NB4 (cell line): Measurements from ENCODE around the gene TPM1.

Source experiments
- DNase-seq: peaks from one replicate; pipeline ENCODE4 v3.0.0; 2010; ENCODE audit warnings: low read depth
- H3K4me3 ChIP-seq: one replicate; pipeline ENCODE4 v1.5.1; 2011; ENCODE audit warnings: mild to moderate bottlenecking, low read depth, low read length, moderate library complexity
- CTCF ChIP-seq: IDR thresholded peaks from one replicate; pipeline ENCODE4 v1.5.1; 2012; ENCODE audit warnings: low read depth, low read length
- MYC ChIP-seq: IDR thresholded peaks from 2 replicates; pipeline ENCODE4 v1.6.1; 2011; ENCODE audit warnings: low read depth, low read length
- POLR2A ChIP-seq: IDR thresholded peaks from 2 replicates; pipeline ENCODE4 v1.6.1; 2011; ENCODE audit warnings: mild to moderate bottlenecking; ENCODE audit not compliant: insufficient read length; ENCODE audit errors: extremely low read depth
- TF ChIP-seq, protein P1 (sequence below): IDR thresholded peaks from 2 replicates; pipeline ENCODE4 v1.6.1; 2011; ENCODE audit warnings: low read depth, low read length

TPM1 gene

GRCh38 chr15:63107895-63108546 lies 65.5 kb downstream of the TPM1 start:
- DNase-seq: no peak
- H3K4me3 ChIP-seq: no peak overlapping the region
- TF ChIP-seq POLR2A: no peak
- TF ChIP-seq CTCF: no peak
- no peak for TF ChIP-seq MYC
- TF ChIP-seq, protein P1, sequence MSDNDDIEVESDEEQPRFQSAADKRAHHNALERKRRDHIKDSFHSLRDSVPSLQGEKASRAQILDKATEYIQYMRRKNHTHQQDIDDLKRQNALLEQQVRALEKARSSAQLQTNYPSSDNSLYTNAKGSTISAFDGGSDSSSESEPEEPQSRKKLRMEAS: no peak

DNA sequence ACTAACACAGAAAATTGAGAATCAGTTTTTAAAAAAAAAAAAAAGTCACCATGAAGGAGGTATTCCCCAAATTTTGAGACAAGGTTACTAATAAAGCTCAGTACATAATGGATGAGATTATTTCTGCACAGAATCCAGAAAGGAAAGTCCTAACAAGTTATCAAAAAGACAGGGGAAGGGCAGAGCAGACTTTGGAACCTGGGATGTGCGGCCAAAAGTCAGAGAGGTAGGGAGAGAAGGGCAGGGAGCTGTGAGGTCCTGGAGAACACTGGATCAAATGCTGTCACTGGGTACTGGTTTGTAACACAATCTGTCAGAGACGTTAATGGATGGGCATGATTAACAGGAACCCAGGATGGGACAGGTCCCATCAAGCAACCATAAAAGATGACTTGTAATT lies 67.0 kb downstream of the TPM1 start:
- H3K4me3 ChIP-seq: no peak overlapping the region
- no peak for TF ChIP-seq POLR2A
- no peak for TF ChIP-seq CTCF
- TF ChIP-seq, protein P1: no peak
- TF ChIP-seq MYC: no peak
- no peak for DNase-seq

GRCh38 chr15:63109920-63110319 lies 67.4 kb downstream of the TPM1 start:
- TF ChIP-seq, protein P1: no peak
- TF ChIP-seq POLR2A (no peak), MYC (no peak)
- no peak overlapping the region for H3K4me3 ChIP-seq
- no peak for DNase-seq

- no peak for DNase-seq
- H3K4me3 ChIP-seq: no peak overlapping the region
- TF ChIP-seq POLR2A (no peak), CTCF (no peak), MYC (no peak)
- TF ChIP-seq, protein P1: no peak
These were observed 68.0 kb downstream of the TPM1 start for GRCh38 chr15:63110428-63111026.

DNA sequence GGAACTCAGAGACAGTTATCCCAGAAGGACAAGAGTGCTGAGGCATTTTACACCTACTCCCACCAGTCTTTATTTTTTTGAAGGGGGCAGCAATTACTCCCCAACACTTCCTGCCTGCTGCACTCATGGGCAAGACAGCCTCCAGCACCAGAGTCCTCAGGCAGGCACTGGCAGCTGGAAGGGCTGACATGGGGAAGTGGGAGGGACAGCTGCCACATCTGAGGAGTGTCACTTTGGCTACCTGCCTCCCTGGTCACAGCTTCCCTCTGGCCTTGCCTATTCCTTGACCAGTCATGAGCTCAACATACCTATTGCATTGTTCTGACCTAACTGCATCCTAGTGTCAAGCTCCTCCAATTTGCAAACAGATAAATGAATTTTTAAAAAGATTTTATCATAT lies 68.9 kb downstream of the TPM1 start:
- TF ChIP-seq POLR2A: no peak
- TF ChIP-seq, protein P1: no peak
- TF ChIP-seq MYC: no peak
- TF ChIP-seq CTCF: no peak
- peak; percentile 22 for DNase-seq
- no peak overlapping the region for H3K4me3 ChIP-seq

DNA sequence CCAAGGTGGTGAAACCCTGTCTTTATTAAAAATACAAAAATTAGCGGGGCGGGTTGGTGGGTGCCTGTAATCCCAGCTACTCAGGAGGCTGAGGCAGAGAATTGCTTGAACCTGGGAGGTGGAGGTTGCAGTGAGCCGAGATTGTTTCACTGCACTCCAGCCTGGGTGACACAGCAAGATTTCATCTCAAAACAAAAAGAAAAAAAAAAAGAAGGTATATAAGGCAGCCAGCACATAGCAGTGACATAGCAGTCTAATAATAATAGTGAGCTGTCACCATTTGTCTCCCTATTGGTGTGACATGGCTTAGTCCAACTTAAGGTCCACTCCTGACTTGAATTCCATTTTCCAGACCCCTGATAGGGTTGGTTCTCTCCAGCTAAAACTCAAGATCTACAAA lies 70.3 kb downstream of the TPM1 start:
- TF ChIP-seq, protein P1: no peak
- no peak for TF ChIP-seq MYC
- no peak overlapping the region for H3K4me3 ChIP-seq
- DNase-seq: no peak

- H3K4me3 ChIP-seq: no peak overlapping the region
- DNase-seq: no peak
- no peak for TF ChIP-seq MYC
- TF ChIP-seq CTCF: no peak
- no peak for TF ChIP-seq POLR2A
- TF ChIP-seq, protein P1: no peak
These were observed 71.9 kb downstream of the TPM1 start for GRCh38 chr15:63114465-63114864.
